LNCaP clone FGC (cell line): ENCODE measurements around the gene PKDCC.

ENCODE experiments used
- DNase-seq: peaks from one replicate; pipeline ENCODE4 v3.0.0-alpha.2; 2011; ENCODE audit warnings: low read depth
- H3K4me3 ChIP-seq: 2 replicates; pipeline ENCODE4 v1.5.1; 2011; ENCODE audit warnings: mild to moderate bottlenecking, low read depth, low read length, control low read depth
- TF ChIP-seq, protein P1 (sequence below): IDR thresholded peaks from 2 replicates; pipeline ENCODE4 v1.5.1; 2012; ENCODE audit warnings: mild to moderate bottlenecking; ENCODE audit not compliant: control insufficient read depth, insufficient read depth; ENCODE audit errors: extremely low read depth

PKDCC gene

DNA sequence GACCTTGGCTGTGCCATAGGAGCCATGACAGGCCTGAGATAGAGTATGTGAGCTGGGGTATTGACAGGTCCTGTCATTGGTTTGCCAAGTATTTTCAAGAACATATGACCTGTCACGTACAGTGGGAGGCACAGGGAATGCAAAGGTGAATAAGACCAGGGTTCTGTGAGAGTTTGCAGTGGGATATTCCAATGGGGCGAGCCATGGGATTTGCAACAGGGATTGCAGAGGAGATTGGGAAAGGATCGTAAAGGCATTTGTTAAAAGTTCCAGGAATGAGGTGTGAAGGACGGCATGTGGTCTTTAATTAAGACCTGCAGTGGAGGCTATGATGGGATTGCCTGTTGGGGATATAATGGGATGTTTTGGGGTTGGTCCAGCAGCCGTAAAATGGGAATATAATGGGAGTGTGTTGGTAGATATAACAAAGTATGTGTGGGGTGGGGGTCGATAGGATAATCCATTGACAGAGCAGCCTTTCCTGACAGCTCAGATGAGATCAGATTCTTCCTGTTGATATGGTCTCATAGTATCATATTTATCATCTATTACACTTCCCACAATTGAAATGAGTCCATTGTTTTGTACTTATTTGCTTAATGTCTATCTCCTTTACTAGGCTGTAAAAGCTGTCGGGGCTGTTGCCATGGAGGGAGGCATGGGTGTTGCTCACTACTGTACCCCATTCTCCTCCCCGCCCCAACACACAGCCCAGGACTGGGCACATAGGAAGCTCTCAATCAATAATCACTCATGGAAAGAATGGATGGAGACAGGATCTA, 38.1 kb downstream of the PKDCC start:
- TF ChIP-seq, protein P1, sequence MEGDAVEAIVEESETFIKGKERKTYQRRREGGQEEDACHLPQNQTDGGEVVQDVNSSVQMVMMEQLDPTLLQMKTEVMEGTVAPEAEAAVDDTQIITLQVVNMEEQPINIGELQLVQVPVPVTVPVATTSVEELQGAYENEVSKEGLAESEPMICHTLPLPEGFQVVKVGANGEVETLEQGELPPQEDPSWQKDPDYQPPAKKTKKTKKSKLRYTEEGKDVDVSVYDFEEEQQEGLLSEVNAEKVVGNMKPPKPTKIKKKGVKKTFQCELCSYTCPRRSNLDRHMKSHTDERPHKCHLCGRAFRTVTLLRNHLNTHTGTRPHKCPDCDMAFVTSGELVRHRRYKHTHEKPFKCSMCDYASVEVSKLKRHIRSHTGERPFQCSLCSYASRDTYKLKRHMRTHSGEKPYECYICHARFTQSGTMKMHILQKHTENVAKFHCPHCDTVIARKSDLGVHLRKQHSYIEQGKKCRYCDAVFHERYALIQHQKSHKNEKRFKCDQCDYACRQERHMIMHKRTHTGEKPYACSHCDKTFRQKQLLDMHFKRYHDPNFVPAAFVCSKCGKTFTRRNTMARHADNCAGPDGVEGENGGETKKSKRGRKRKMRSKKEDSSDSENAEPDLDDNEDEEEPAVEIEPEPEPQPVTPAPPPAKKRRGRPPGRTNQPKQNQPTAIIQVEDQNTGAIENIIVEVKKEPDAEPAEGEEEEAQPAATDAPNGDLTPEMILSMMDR, result no peak
- H3K4me3 ChIP-seq, result no peak overlapping the region
- DNase-seq, result no peak

DNA sequence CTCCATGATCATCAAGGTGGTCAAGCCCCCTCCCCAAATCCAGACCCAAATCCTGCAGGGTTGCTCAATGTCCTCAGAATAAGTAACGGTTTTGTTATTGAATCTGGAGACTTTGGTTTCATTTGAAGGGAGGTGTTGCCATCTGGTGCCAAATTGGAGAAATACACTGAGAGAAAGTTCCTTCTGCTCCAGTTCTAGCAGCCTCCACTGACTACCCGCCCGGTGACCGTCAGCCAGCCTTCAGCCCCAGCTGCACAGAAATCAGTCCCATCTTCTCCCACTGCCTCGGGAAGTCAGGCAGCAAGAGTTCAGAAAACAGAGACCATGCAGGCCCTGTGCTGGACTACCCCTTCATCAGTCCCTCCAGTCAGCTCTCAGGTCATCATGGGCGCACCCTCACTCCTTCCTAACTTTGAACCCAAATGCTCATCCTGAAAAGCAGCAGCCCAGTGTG, 38.7 kb downstream of the PKDCC start:
- TF ChIP-seq, protein P1, result peak; percentile 44
- no peak for DNase-seq
- H3K4me3 ChIP-seq, result no peak overlapping the region

DNA sequence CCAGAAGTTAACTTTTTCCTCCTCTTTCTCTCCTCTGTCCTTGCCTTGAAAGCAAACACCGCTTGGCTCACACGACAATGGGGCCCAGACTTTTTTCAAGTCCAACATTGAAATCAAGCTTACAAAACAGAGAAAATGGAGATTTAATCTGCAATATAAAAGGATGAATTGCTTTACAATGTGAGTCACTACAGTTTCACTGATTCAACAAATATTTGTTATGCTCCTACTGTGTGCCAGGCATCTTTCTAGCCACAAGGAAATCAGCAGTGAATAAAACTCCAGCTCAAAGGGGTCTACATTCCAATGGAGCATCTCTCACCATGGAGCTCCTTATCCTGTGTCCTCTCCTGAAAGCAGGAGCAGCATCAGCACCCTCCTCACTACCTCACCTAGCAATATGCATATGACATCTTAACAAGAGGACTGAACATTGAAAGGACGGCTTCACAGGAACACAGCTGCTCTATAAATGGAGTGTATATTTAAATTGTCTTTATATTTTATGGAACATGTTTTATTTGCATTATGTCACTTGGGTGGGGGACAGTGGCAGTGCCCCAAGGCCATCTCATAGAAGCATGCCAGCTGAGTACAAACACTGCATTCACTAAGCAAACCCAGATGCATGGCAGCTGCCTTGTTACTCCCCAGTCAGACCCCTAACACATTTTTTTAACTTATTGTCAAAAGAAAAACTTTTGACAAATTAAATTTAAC, 39.5 kb downstream of the PKDCC start:
- DNase-seq, result no peak
- H3K4me3 ChIP-seq, result no peak overlapping the region
- TF ChIP-seq, protein P1, result no peak

DNA sequence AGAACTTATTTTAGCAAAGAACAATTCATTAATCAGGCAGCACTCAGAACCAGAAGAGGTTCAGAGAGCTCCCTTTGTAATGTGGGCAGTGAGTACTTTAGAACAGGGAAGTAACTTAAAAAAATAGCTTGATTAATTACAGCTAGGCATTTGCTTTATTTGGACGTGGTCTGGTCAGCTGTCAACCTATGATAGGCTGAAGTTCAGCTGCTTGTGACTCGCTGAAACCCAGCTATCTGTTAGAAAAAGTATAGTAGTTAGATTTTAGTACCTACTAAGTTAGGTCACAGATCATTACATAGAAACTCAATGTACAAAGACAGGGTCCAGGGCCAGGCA, 40.0 kb downstream of the PKDCC start:
- TF ChIP-seq, protein P1, result no peak
- DNase-seq, result no peak
- no peak overlapping the region for H3K4me3 ChIP-seq

DNA sequence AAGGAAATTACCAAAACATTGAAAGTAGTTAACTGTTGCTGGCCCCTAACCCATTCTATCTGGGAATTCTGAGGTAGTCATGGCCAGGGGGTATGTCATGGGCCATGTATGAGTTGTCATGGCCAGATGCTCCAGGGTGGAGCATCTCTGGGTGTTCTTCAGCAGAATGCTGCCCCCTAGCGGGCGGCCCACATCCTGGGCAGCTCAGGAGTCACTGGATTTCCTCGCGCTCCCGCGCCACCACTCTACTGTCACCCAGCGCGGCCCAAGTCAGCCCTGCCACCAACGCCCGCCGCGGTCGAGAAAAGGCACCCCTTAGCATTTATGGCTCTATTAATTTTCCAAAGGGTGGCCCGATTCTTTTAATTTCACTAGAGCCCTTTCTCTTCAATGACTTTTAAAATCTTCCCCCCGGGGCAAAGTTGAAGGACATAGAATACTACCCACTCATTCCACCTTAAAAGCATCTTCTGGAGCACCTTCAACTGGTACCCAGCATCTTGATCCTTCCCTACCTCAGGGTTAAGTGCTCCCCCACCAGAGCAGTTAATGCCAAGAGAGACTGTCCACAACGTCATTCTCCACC, 41.6 kb downstream of the PKDCC start:
- no peak for DNase-seq
- H3K4me3 ChIP-seq, result no peak overlapping the region
- TF ChIP-seq, protein P1, result peak; percentile 37

DNA sequence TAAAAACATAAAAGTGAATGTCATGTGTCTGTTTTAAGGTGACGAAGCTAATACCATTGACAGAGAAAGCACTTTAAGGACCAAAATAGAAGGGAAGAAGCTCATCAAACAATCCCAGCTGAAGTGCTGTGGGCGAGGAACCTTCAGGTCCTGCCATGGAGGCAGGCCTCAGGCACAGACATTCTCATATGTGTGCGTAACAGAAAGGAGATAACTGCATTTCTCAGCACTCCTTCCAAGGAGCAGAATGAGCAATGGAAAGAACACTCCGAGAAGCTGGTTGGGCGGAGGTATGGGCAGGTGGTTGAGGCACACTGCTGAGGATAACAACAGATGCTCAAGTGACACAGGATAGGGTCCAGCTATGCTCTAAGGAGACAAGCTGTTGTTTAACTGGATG, 42.4 kb downstream of the PKDCC start:
- no peak overlapping the region for H3K4me3 ChIP-seq
- no peak for DNase-seq
- TF ChIP-seq, protein P1, result no peak
